Activated T-helper 1 cell treated with anti-CD3 and anti-CD28 coated beads, Interleukin-2, amount 50 U/mL, for 16 hours (primary cell): ENCODE measurements around the gene TMEM131L.
"Not testable (repeated sequence)": the region's sequence is repeated elsewhere in the genome, so short reads cannot be mapped to it uniquely, and the experiment has no call there.

Experiments
- DNase-seq, 2 donors: peaks; one replicate each; pipeline ENCODE4 v3.0.0-alpha.2; 2020; ENCODE audit warnings: low read depth in 1 of 2, low spot score in 1 of 2

TMEM131L gene

GRCh38 chr4:153535772-153536513, 69.8 kb downstream of the TMEM131L start:
- no peak for DNase-seq

GRCh38 chr4:153537493-153537960, 71.4 kb downstream of the TMEM131L start:
- no peak for DNase-seq

- DNase-seq, result no peak
Observed at GRCh38 chr4:153538487-153539357, 72.6 kb downstream of the TMEM131L start.

- no peak for DNase-seq
Observed at GRCh38 chr4:153539422-153539821, 73.3 kb downstream of the TMEM131L start.

- DNase-seq, result no peak
Observed at GRCh38 chr4:153541456-153542096, 75.4 kb downstream of the TMEM131L start.

GRCh38 chr4:153542131-153542530, 76.0 kb downstream of the TMEM131L start:
- no peak for DNase-seq

GRCh38 chr4:153542834-153543233, 76.7 kb downstream of the TMEM131L start:
- no peak for DNase-seq

- no peak for DNase-seq
Observed at GRCh38 chr4:153543351-153543750, 77.2 kb downstream of the TMEM131L start.

GRCh38 chr4:153545822-153546221, 79.7 kb downstream of the TMEM131L start:
- no peak for DNase-seq

GRCh38 chr4:153546280-153546679, 80.1 kb downstream of the TMEM131L start:
- no peak for DNase-seq

- no peak for DNase-seq
Observed at GRCh38 chr4:153547520-153547919, 81.4 kb downstream of the TMEM131L start.

- not testable (repeated sequence) for DNase-seq
Observed at GRCh38 chr4:153548907-153549306, 82.7 kb downstream of the TMEM131L start.

- DNase-seq, result no peak
Observed at GRCh38 chr4:153549405-153549804, 83.2 kb downstream of the TMEM131L start.

- no peak for DNase-seq
Observed at GRCh38 chr4:153553155-153553818, 87.1 kb downstream of the TMEM131L start.

- DNase-seq, result no peak
Observed at GRCh38 chr4:153553819-153554170, 87.6 kb downstream of the TMEM131L start.

- no peak for DNase-seq
Observed at GRCh38 chr4:153555730-153556434, 89.7 kb downstream of the TMEM131L start.

- no peak for DNase-seq
Observed at GRCh38 chr4:153556435-153556815, 90.3 kb downstream of the TMEM131L start.

- DNase-seq, result no peak
Observed at GRCh38 chr4:153560908-153561307, 94.7 kb downstream of the TMEM131L start.

- DNase-seq, result no peak
Observed at GRCh38 chr4:153564630-153565525, 98.7 kb downstream of the TMEM131L start.
